IMR-90 (cell line): ENCODE data around the gene TTBK2. TPM values are rescaled to one million over a fixed set of nuclear protein-coding genes. Genes with fewer than 3 reads are reported as not detected.

Source experiments
- ATAC-seq: fragments of 200-7000 bp; cut with Tn5 transposase; 2 replicates; pipeline ENCODE4 v1.9.1; 2020; ENCODE audit warnings: low read depth, mild to moderate bottlenecking, moderate library complexity
- BruUV-seq: library from RNA; stranded (reverse); fragments of 400-500 nt; replicated peaks from 2 replicates; lab custom pipeline; 2021; lab: Mats Ljungman, UMichigan
- CTCF ChIA-PET: fragments of 300-600 bp; formaldehyde crosslinking; extraction: SDS; loops from one replicate; lab custom pipeline; 2021; ENCODE audit warnings: antibody characterized with exemption; lab: Yijun Ruan, JAX
- POLR2A ChIA-PET: fragments of 300-600 bp; sonication (Branson Sonifier 250); formaldehyde crosslinking; loops from one replicate; lab custom pipeline; 2022; ENCODE audit warnings: antibody characterized with exemption; ENCODE audit not compliant: unreplicated experiment; lab: Charles Lee
- DNase-seq: peaks from one replicate; pipeline ENCODE4 v3.0.0; 2013
- H2AFZ ChIP-seq: replicated peaks from 2 replicates; pipeline ENCODE3; 2013; ENCODE audit warnings: low read length, mild to moderate bottlenecking; ENCODE audit not compliant: poor library complexity
- H2AK5ac ChIP-seq: 2 replicates; pipeline ENCODE4 v1.6.1; 2013; ENCODE audit warnings: low read depth, low read length, inconsistent platforms
- H2AK9ac ChIP-seq: replicated peaks from 2 replicates; pipeline ENCODE3; 2013; ENCODE audit warnings: mild to moderate bottlenecking, low read depth, low read length, moderate library complexity; ENCODE audit not compliant: poor library complexity
- H2BK120ac ChIP-seq: 2 replicates; pipeline ENCODE4 v1.6.1; 2013; ENCODE audit warnings: low read depth, low read length, inconsistent platforms
- H2BK15ac ChIP-seq: 3 replicates; pipeline ENCODE4 v1.6.1; 2013; ENCODE audit warnings: low read depth, low read length, inconsistent platforms
- H2BK20ac ChIP-seq: 2 replicates; pipeline ENCODE4 v1.6.1; 2013; ENCODE audit warnings: low read depth, mild to moderate bottlenecking, inconsistent platforms, low read length, moderate library complexity
- H2BK5ac ChIP-seq: 2 replicates; pipeline ENCODE4 v1.6.1; 2013; ENCODE audit warnings: mild to moderate bottlenecking, low read depth, low read length, inconsistent platforms; ENCODE audit not compliant: poor library complexity, severe bottlenecking
- H3K14ac ChIP-seq: replicated peaks from 2 replicates; pipeline ENCODE4 v1.6.1; 2013; ENCODE audit warnings: low read depth, low read length, inconsistent platforms
- H3K18ac ChIP-seq: 2 replicates; pipeline ENCODE4 v1.6.1; 2013; ENCODE audit warnings: low read depth, low read length, control low read depth
- H3K23ac ChIP-seq: 2 replicates; pipeline ENCODE4 v1.6.1; 2013; ENCODE audit warnings: low read depth, low read length, inconsistent platforms
- H3K27ac ChIP-seq: 2 replicates; pipeline ENCODE4 v1.5.1; 2013; ENCODE audit warnings: mild to moderate bottlenecking, control low read depth, low read length; ENCODE audit not compliant: insufficient read depth
- H3K27me3 ChIP-seq: 2 replicates; pipeline ENCODE4 v1.6.1; 2013; ENCODE audit warnings: low read length; ENCODE audit not compliant: control insufficient read depth, insufficient read depth
- H3K36me3 ChIP-seq: 2 replicates; pipeline ENCODE4 v1.6.1; 2013; ENCODE audit warnings: low read length, mixed read lengths; ENCODE audit not compliant: control insufficient read depth, insufficient read depth
- H3K4ac ChIP-seq: 2 replicates; pipeline ENCODE4 v1.6.1; 2013; ENCODE audit warnings: low read depth, low read length, inconsistent platforms
- H3K4me1 ChIP-seq: 2 replicates; pipeline ENCODE4 v1.6.1; 2013; ENCODE audit warnings: low read length, mixed read lengths; ENCODE audit not compliant: control insufficient read depth, insufficient read depth
- H3K4me2 ChIP-seq: 2 replicates; pipeline ENCODE4 v1.6.1; 2013; ENCODE audit warnings: low read depth, mild to moderate bottlenecking, control low read depth, low read length, moderate library complexity
- H3K4me3 ChIP-seq: 2 replicates; pipeline ENCODE4 v1.5.1; 2013; ENCODE audit warnings: low read depth, mild to moderate bottlenecking, control low read depth, low read length, moderate library complexity; ENCODE audit not compliant: insufficient read depth
- H3K56ac ChIP-seq: 2 replicates; pipeline ENCODE4 v1.6.1; 2013; ENCODE audit warnings: low read length, inconsistent platforms; ENCODE audit not compliant: insufficient read depth; ENCODE audit errors: extremely low read depth
- H3K79me1 ChIP-seq, 2 experiments: 2 replicates each; pipeline ENCODE4 v1.6.1; 2013; ENCODE audit warnings: low read length in 2 of 2, inconsistent platforms in 1 of 2, low read depth in 1 of 2
- H3K9ac ChIP-seq: 2 replicates; pipeline ENCODE4 v1.6.1; 2013; ENCODE audit warnings: low read depth, low read length, control low read depth
- H3K9me1 ChIP-seq: 2 replicates; pipeline ENCODE4 v1.6.1; 2013; ENCODE audit warnings: low read length, inconsistent platforms; ENCODE audit not compliant: insufficient read depth
- H3K9me3 ChIP-seq: 2 replicates; pipeline ENCODE4 v1.6.1; 2013; ENCODE audit warnings: low read length; ENCODE audit not compliant: control insufficient read depth, insufficient read depth
- H4K20me1 ChIP-seq: 2 replicates; pipeline ENCODE4 v1.6.1; 2013; ENCODE audit warnings: low read length, inconsistent platforms; ENCODE audit not compliant: insufficient read depth
- H4K5ac ChIP-seq: 2 replicates; pipeline ENCODE4 v1.6.1; 2013; ENCODE audit warnings: mild to moderate bottlenecking, low read depth, low read length, control low read depth
- H4K8ac ChIP-seq, 2 experiments: 2 replicates each; pipeline ENCODE4 v1.6.1; 2013; ENCODE audit warnings: low read depth in 2 of 2, low read length in 2 of 2, control low read depth in 1 of 2, inconsistent platforms in 1 of 2
- H4K91ac ChIP-seq: 2 replicates; pipeline ENCODE4 v1.6.1; 2013; ENCODE audit warnings: low read depth, low read length, inconsistent platforms; ENCODE audit not compliant: insufficient read depth
- RFX5 ChIP-seq: IDR thresholded peaks from 2 replicates; pipeline ENCODE4 v1.8.0; 2012; ENCODE audit warnings: low read depth, mild to moderate bottlenecking, low read length, moderate library complexity
- SMC3 ChIP-seq: fragments of 150-350 bp; IDR thresholded peaks from 2 replicates; pipeline ENCODE4 v1.6.1; 2016; ENCODE audit warnings: low read depth, mild to moderate bottlenecking, antibody characterized with exemption, low read length, moderate library complexity
- WGBS, 2 experiments: methylation state at CpG; one replicate each; pipeline versions ENCODE4 v1.1.5 to v1.1.7; 2013; ENCODE audit warnings: missing lambda C conversion rate in 2 of 2; ENCODE audit not compliant: insufficient read length in 1 of 2; ENCODE audit errors: extremely low coverage in 2 of 2; 5-methylcytosine and 5-hydroxymethylcytosine counted together
- dilution Hi-C: fragments of 300-500 bp; cut with HindIII; formaldehyde crosslinking; loops from one replicate; pipeline ENCODE4 v1.14.3; 2018; ENCODE audit warnings: low sequenced_read_pairs; ENCODE audit not compliant: unreplicated experiment
- in situ Hi-C: fragments of 300-500 bp; cut with MboI; formaldehyde crosslinking; loops from 3 replicates; pipeline ENCODE4 v1.14.3; 2019; ENCODE audit warnings: low sequenced_read_pairs, inconsistent platforms, mixed read lengths
- intact Hi-C: fragments of 100-400 bp; cut with micrococcal nuclease; formaldehyde crosslinking; loops from 2 replicates; pipeline ENCODE4 v1.10.0; 2022
- polyA plus RNA-seq, 3 experiments: library from polyadenylated mRNA; depleted of rRNA; stranded (reverse); fragments of >200 nt; gene quantifications; 2 replicates each; pipeline ENCODE4 v1.2.3, GENCODE V29; 2012; ENCODE audit warnings: low replicate concordance in 1 of 3
- total RNA-seq: library from RNA; depleted of rRNA; stranded (reverse); fragments of >200 nt; gene quantifications from 2 replicates; pipeline ENCODE4 v1.2.3, GENCODE V29; 2012

The TTBK2 gene
- total and polyA plus RNA-seq, 2 of the 4 experiments (the other 2 are of a cell fraction): 2.4 to 3.2 TPM

DNA sequence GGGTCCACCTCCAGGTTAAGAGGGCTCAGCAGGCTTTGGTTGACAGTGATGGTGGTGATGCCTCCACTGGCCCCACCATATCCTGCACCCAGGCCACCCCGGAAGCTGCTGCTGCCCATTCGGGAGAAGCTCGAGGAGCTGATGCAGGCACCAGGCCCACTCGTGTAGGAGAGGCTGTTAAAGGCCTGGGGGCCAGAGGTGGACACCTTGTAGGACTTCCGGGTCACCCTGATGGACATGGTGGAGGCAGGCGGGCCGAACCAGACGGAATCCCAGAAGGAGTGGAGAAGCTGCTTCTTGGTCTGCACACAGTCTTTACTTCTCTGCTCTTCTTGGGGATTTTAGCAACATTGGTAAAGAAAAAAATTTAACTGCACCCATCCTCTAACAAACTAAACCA lies 118.4 kb downstream of the TTBK2 start:
- H3K14ac ChIP-seq: no peak overlapping the region
- no peak overlapping the region for H2BK20ac ChIP-seq
- H3K56ac ChIP-seq: no peak overlapping the region
- no peak overlapping the region for H3K9ac ChIP-seq
- H2AK5ac ChIP-seq: no peak overlapping the region
- H3K4ac ChIP-seq: no peak overlapping the region
- no peak overlapping the region for H2AK9ac ChIP-seq
- BruUV-seq: no TSS peak
- no peaks in the 10 kb centered on the region for H3K4me1 ChIP-seq
- H3K27ac ChIP-seq: no peak overlapping the region
- peaks cover 8% of the 10 kb centered on the region for H3K36me3 ChIP-seq
- WGBS, 2 experiments: no CpG with 5 or more reads among the region's 8 CpGs
- H2BK120ac ChIP-seq: no peak overlapping the region
- H2BK5ac ChIP-seq: no peak overlapping the region
- H2AFZ ChIP-seq: no peak overlapping the region
- H4K20me1 ChIP-seq: no peaks in the 10 kb centered on the region
- POLR2A ChIA-PET: no interaction called here
- H3K4me3 ChIP-seq: no peak overlapping the region
- in situ Hi-C loops (no loop called here), dilution Hi-C loops (no loop called here), intact Hi-C loops (no loop called here)
- no peak overlapping the region for H4K5ac ChIP-seq
- no peak overlapping the region for H3K4me2 ChIP-seq
- H3K9me1 ChIP-seq: no peaks in the 10 kb centered on the region
- ATAC-seq: no peak
- TF ChIP-seq RFX5 (no peak), SMC3 (no peak)
- no peak for DNase-seq
- H3K9me3 ChIP-seq: no peaks in the 10 kb centered on the region
- CTCF ChIA-PET: no interaction called here
- H4K8ac ChIP-seq: no peak overlapping the region
- no peak overlapping the region for H2BK15ac ChIP-seq
- H3K23ac ChIP-seq: no peak overlapping the region
- no peak overlapping the region for H3K18ac ChIP-seq
- H4K91ac ChIP-seq: no peak overlapping the region
- H3K79me1 ChIP-seq: no peaks in the 10 kb centered on the region; a peak in 1 of 4 replicates
- no peaks in the 10 kb centered on the region for H3K27me3 ChIP-seq
